HEK293 (cell line): Measurements from ENCODE around the gene PTRHD1.

Experiments
- CTCF ChIA-PET: fragments of 350-600 bp; formaldehyde crosslinking; extraction: SDS; loops from one replicate; lab custom pipeline; 2021; ENCODE audit warnings: antibody characterized with exemption; lab: Yijun Ruan, JAX
- POLR2A ChIA-PET: fragments of 300-600 bp; formaldehyde crosslinking; extraction: SDS; loops from one replicate; lab custom pipeline; 2020; ENCODE audit warnings: antibody characterized with exemption, inconsistent platforms; lab: Yijun Ruan, JAX
- H3K27ac ChIP-seq: fragments of 200-500 bp; sonication (Bioruptor generic); 2 replicates; pipeline ENCODE4 v1.5.1; 2014; ENCODE audit warnings: low read depth, low read length, control low read depth, inconsistent platforms; ENCODE audit errors: extremely low read depth
- H3K36me3 ChIP-seq, 2 experiments: fragments of 200-500 bp in 1 of 2; sonication (Bioruptor generic) in 1 of 2; 1 replicate in 1 of 2; 2 replicates in 1 of 2; pipeline ENCODE4 v1.5.1; 2014 to 2017; ENCODE audit warnings: inconsistent platforms in 2 of 2, low read length in 2 of 2; ENCODE audit not compliant: control insufficient read depth in 2 of 2, insufficient read depth in 1 of 2
- H3K4me1 ChIP-seq: fragments of 200-500 bp; sonication (Bioruptor generic); 2 replicates; pipeline ENCODE4 v1.5.1; 2014; ENCODE audit warnings: mild to moderate bottlenecking, low read length, inconsistent platforms; ENCODE audit not compliant: control insufficient read depth, insufficient read depth
- H3K4me3 ChIP-seq: 2 replicates; pipeline ENCODE4 v1.5.1; 2011; ENCODE audit warnings: low read depth, mild to moderate bottlenecking, control low read depth, low read length, moderate library complexity
- H3K9me3 ChIP-seq: fragments of 200-500 bp; sonication (Bioruptor generic); 2 replicates; pipeline ENCODE4 v1.5.1; 2014; ENCODE audit warnings: low read depth, low read length, inconsistent platforms; ENCODE audit not compliant: control insufficient read depth, insufficient read depth
- KLF10 ChIP-seq: fragments of 450-650 bp; IDR thresholded peaks from 2 replicates; pipeline ENCODE4 v1.5.1; 2018; ENCODE audit warnings: missing biosample characterization, mild to moderate bottlenecking, missing genetic modification characterization
- RBAK ChIP-seq: fragments of 450-650 bp; formaldehyde crosslinking; IDR thresholded peaks from 2 replicates; pipeline ENCODE4 v1.5.1; 2016; ENCODE audit warnings: missing biosample characterization, missing genetic modification characterization
- SCRT1 ChIP-seq: fragments of 450-650 bp; formaldehyde crosslinking; IDR thresholded peaks from 2 replicates; pipeline ENCODE4 v1.5.1; 2016; ENCODE audit warnings: missing biosample characterization, missing genetic modification characterization, borderline replicate concordance
- SCRT2 ChIP-seq: fragments of 450-650 bp; formaldehyde crosslinking; IDR thresholded peaks from 2 replicates; pipeline ENCODE4 v1.5.1; 2016; ENCODE audit warnings: missing biosample characterization, missing genetic modification characterization
- TRIM28 ChIP-seq: IDR thresholded peaks from 2 replicates; pipeline ENCODE4 v1.6.1; 2011; ENCODE audit warnings: low read length, control low read depth, borderline replicate concordance
- ZBTB48 ChIP-seq: fragments of 450-650 bp; formaldehyde crosslinking; IDR thresholded peaks from 2 replicates; pipeline ENCODE4 v1.5.1; 2016; ENCODE audit warnings: missing biosample characterization, missing genetic modification characterization
- ZFHX2 ChIP-seq: fragments of 450-650 bp; formaldehyde crosslinking; conservative IDR thresholded peaks from 2 replicates; pipeline ENCODE4 v1.5.1; 2016; ENCODE audit warnings: missing biosample characterization, missing genetic modification characterization
- ZNF133 ChIP-seq: fragments of 450-650 bp; formaldehyde crosslinking; IDR thresholded peaks from 2 replicates; pipeline ENCODE4 v1.5.1; 2016; ENCODE audit warnings: missing biosample characterization, missing genetic modification characterization
- ZNF138 ChIP-seq: fragments of 450-650 bp; formaldehyde crosslinking; IDR thresholded peaks from 2 replicates; pipeline ENCODE4 v1.5.1; 2016; ENCODE audit warnings: missing biosample characterization, missing genetic modification characterization, borderline replicate concordance
- ZNF248 ChIP-seq: fragments of 450-650 bp; formaldehyde crosslinking; IDR thresholded peaks from 2 replicates; pipeline ENCODE4 v1.5.1; 2017; ENCODE audit warnings: missing biosample characterization, missing genetic modification characterization
- ZNF266 ChIP-seq: fragments of 450-650 bp; formaldehyde crosslinking; IDR thresholded peaks from 2 replicates; pipeline ENCODE4 v1.5.1; 2016; ENCODE audit warnings: missing biosample characterization, missing genetic modification characterization, low read depth
- ZNF311 ChIP-seq: fragments of 450-650 bp; formaldehyde crosslinking; IDR thresholded peaks from 2 replicates; pipeline ENCODE4 v1.5.1; 2017; ENCODE audit warnings: missing biosample characterization, missing genetic modification characterization, borderline replicate concordance
- ZNF398 ChIP-seq: fragments of 450-650 bp; formaldehyde crosslinking; IDR thresholded peaks from 2 replicates; pipeline ENCODE4 v1.5.1; 2017; ENCODE audit warnings: missing biosample characterization, missing genetic modification characterization
- ZNF510 ChIP-seq: fragments of 450-650 bp; formaldehyde crosslinking; IDR thresholded peaks from 2 replicates; pipeline ENCODE4 v1.5.1; 2018; ENCODE audit warnings: mild to moderate bottlenecking, missing genetic modification characterization, missing biosample characterization; ENCODE audit not compliant: insufficient replicate concordance
- ZNF530 ChIP-seq: fragments of 450-650 bp; formaldehyde crosslinking; IDR thresholded peaks from 2 replicates; pipeline ENCODE4 v1.5.1; 2016; ENCODE audit warnings: low read depth, missing biosample characterization, missing genetic modification characterization
- ZNF626 ChIP-seq: fragments of 450-650 bp; sonication (Bioruptor Pico); formaldehyde crosslinking; IDR thresholded peaks from 2 replicates; pipeline ENCODE4 v1.5.1; 2018; ENCODE audit warnings: missing biosample characterization, missing genetic modification characterization, inconsistent platforms
- ZNF639 ChIP-seq: fragments of 450-650 bp; formaldehyde crosslinking; IDR thresholded peaks from 2 replicates; pipeline ENCODE4 v1.5.1; 2016; ENCODE audit warnings: missing biosample characterization, missing genetic modification characterization
- ZNF677 ChIP-seq: fragments of 450-650 bp; IDR thresholded peaks from 2 replicates; pipeline ENCODE4 v1.5.0; 2018; ENCODE audit warnings: missing biosample characterization, mild to moderate bottlenecking, missing genetic modification characterization, moderate library complexity
- ZNF76 ChIP-seq: fragments of 450-650 bp; formaldehyde crosslinking; IDR thresholded peaks from 2 replicates; pipeline ENCODE4; 2016; ENCODE audit warnings: low read depth, missing biosample characterization, missing genetic modification characterization, borderline replicate concordance
- ZNF768 ChIP-seq: fragments of 450-650 bp; formaldehyde crosslinking; IDR thresholded peaks from 2 replicates; pipeline ENCODE4 v1.5.1; 2018; ENCODE audit warnings: missing biosample characterization, mild to moderate bottlenecking, missing genetic modification characterization
- ZNF777 ChIP-seq: fragments of 450-650 bp; formaldehyde crosslinking; IDR thresholded peaks from 2 replicates; pipeline ENCODE4 v1.5.1; 2017; ENCODE audit warnings: missing biosample characterization, missing genetic modification characterization, borderline replicate concordance
- ZSCAN18 ChIP-seq: fragments of 450-650 bp; formaldehyde crosslinking; IDR thresholded peaks from 2 replicates; pipeline ENCODE4 v1.5.1; 2016; ENCODE audit warnings: missing biosample characterization, missing genetic modification characterization
- ZSCAN5A ChIP-seq: fragments of 450-650 bp; formaldehyde crosslinking; IDR thresholded peaks from 2 replicates; pipeline ENCODE4 v1.5.1; 2016; ENCODE audit warnings: missing biosample characterization, missing genetic modification characterization

Gene PTRHD1

GRCh38 chr2:24814516-24814915 lies 21.3 kb upstream of the PTRHD1 start:
- no peaks in the 10 kb centered on the region for H3K9me3 ChIP-seq
- CTCF ChIA-PET, result no interaction called here
- no peaks in the 10 kb centered on the region for H3K4me1 ChIP-seq
- H3K4me3 ChIP-seq, result no peak overlapping the region
- no peak overlapping the region for H3K27ac ChIP-seq
- TF ChIP-seq ZNF398 (tag by site-specific recombination), result no peak
- no peak for TF ChIP-seq ZNF768 (tag by site-specific recombination)
- TF ChIP-seq ZNF76, result no peak
- TF ChIP-seq ZSCAN18 (tag by site-specific recombination), result no peak
- no peak for TF ChIP-seq ZNF138 (tag by site-specific recombination)
- TF ChIP-seq ZFHX2 (tag by site-specific recombination), result no peak
- TF ChIP-seq ZBTB48, result no peak
- TF ChIP-seq ZNF266, result no peak
- no peak for TF ChIP-seq ZNF626
- TF ChIP-seq ZNF639 (tag by site-specific recombination), result no peak
- TF ChIP-seq ZNF510 (tag by site-specific recombination), result no peak
- no peak for TF ChIP-seq ZSCAN5A (tag by site-specific recombination)
- TF ChIP-seq ZNF133 (tag by site-specific recombination), result no peak
- TF ChIP-seq ZNF777 (tag by site-specific recombination), result no peak
- no peak for TF ChIP-seq ZNF248 (tag by site-specific recombination)
- no peak for TF ChIP-seq ZNF677
- TF ChIP-seq RBAK (tag by site-specific recombination), result no peak
- TF ChIP-seq TRIM28, result no peak
- no peak for TF ChIP-seq ZNF311
- TF ChIP-seq ZNF530 (tag by site-specific recombination), result no peak
- POLR2A ChIA-PET, result no interaction called here
- H3K36me3 ChIP-seq, result peaks cover 33 to 60% of the 10 kb centered on the region in 2 experiments

- ChIA-PET POLR2A (interaction anchor here (0.5 kb wide), 1 partner anchor 15 kb away, joined by 3 read pairs; no protein-coding TSS in a partner anchor), CTCF (interaction anchor here (0.7 to 1.3 kb wide), 2 partner anchors 14 to 391 kb away, joined by 4 to 5 read pairs; no protein-coding TSS in a partner anchor)
- Histone ChIP-seq H3K4me1 (no peaks in the 10 kb centered on the region), H3K4me3 (no peak overlapping the region), H3K9me3 (no peaks in the 10 kb centered on the region), H3K27ac (no peak overlapping the region; the same call in 1 of the 2 replicates), H3K36me3 (peaks cover 30 to 52% of the 10 kb centered on the region in 2 experiments)
- TF ChIP-seq SCRT2 (tag by site-specific recombination) (peak; percentile 92), SCRT1 (tag by site-specific recombination) (peak; percentile 55; the same call in 1 of the 2 replicates), KLF10 (no peak)
Measured at GRCh38 chr2:24813691-24814137, 20.5 kb upstream of the PTRHD1 start.
